Spleen (tissue), 3 donors: ENCODE results near the gene ELOVL4.

Source experiments
- POLR2A ChIP-seq, 3 donors: fragments of 450-650 bp; IDR thresholded peaks; one replicate each; pipeline ENCODE4 v1.5.1; 2017; ENCODE audit warnings: antibody characterized with exemption in 3 of 3, mild to moderate bottlenecking in 1 of 3
- POLR2AphosphoS5 ChIP-seq, 3 donors: sonication (generic); formaldehyde crosslinking; IDR thresholded peaks; one replicate each; pipeline ENCODE4 v1.5.1; 2017; ENCODE audit warnings: antibody characterized with exemption in 3 of 3

GRCh38 chr6:79971193-79971592 is 23.8 kb upstream of the ELOVL4 start:
- TF ChIP-seq POLR2AphosphoS5 (IDR thresholded peaks at IDR 0.05) = no peak
- TF ChIP-seq POLR2A (IDR thresholded peaks at IDR 0.05) = no peak
